ENCODE measurements around the gene BBS2.
"Not testable (repeated sequence)": the region's sequence is repeated elsewhere in the genome, so short reads cannot be mapped to it uniquely, and the experiment has no call there.

The BBS2 gene

GRCh38 chr16:56520251-56520577 is 390 bp upstream of the BBS2 start:
- no peak for DNase-seq

GRCh38 chr16:56518425-56518824 is 1.4 kb downstream of the BBS2 start:
- DNase-seq = no peak

- no peak for DNase-seq
These were observed 2.6 kb downstream of the BBS2 start for GRCh38 chr16:56517206-56517605.

- DNase-seq = peak in 1 of 2 experiments; percentile 1
These were observed 4.2 kb downstream of the BBS2 start for GRCh38 chr16:56515665-56516064.

DNA sequence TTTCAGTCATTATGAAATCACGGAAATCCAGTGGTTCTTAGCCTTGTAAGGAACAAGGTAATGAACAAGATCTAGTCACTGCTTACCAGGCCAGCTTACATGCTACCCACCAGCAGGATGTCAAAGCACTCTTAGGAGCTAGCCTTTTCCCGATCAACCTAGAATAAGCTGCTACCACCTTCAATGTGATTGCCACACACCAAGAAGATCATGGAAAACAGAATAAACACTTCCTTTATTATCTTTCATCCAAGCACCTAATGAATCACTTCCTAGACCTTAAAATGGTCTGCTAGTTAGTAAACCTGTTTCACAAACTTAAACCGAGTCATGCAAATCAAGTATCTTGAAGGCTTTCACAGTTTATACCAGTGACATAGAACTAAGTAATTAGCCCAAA is 5.0 kb downstream of the BBS2 start:
- DNase-seq = no peak

DNA sequence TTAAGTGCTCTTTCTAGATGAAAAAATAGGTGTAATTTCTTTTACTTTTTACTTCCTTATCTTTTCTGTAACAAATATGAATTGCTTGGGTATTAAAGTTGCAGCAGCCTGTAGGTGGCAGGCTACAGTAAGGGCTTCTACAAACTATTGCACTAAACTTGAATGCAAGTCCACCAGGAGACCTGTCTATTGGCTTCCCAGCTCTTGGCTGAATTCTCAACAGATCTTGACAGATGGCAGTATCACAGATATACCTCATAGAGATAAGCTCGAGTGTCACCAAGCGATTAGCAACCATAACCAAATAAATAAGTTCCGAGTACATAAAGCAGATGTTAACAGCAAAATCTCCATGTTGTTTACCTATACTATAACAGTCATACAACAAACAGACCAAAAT is 5.9 kb downstream of the BBS2 start:
- DNase-seq = peak; percentile 34 to 39

DNA sequence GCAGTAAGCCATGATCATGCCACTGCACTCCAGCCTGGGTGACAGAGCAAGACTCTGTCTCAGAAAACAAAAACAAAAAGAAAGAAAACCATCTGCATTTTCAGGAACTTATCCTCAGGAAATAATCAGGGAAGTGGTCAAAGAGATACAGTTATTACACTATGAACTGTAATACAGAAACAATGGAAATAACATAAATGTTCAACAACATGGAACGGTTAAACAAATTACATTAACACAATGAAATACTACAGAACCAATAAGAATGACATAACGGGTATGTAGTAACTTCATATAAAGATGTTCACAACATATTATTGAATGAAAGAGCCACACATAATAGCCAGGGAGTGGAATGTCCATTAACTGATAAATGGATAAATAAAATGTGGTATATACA is 6.7 kb downstream of the BBS2 start:
- DNase-seq = no peak

GRCh38 chr16:56512025-56512424 is 7.8 kb downstream of the BBS2 start:
- DNase-seq = no peak

GRCh38 chr16:56510544-56510943 is 9.3 kb downstream of the BBS2 start:
- no peak for DNase-seq

DNA sequence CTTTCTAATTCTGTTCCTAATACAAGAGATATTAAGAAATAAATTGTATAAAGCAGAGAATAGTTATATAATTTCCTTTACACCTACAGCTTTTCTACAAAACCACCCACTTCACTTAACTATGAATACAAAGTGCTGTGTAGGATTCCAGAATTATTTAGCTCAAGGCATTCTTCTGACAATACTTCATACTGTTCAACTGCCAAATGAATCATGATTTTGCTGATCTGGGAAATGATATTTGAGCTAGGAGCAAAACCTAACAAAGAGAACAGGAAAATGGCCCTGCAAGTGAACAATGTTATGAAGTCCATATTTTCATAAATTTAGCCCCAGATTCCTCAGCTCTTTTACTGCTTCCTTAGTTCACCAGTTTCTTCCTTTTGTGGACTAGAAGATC is 12.9 kb downstream of the BBS2 start:
- no peak for DNase-seq

- DNase-seq = no peak
These were observed 14.6 kb downstream of the BBS2 start for GRCh38 chr16:56505181-56505580.

- no peak for DNase-seq
These were observed 26.0 kb downstream of the BBS2 start for GRCh38 chr16:56493815-56494214.

- no peak for DNase-seq
These were observed 26.7 kb downstream of the BBS2 start for GRCh38 chr16:56493126-56493525.

DNA sequence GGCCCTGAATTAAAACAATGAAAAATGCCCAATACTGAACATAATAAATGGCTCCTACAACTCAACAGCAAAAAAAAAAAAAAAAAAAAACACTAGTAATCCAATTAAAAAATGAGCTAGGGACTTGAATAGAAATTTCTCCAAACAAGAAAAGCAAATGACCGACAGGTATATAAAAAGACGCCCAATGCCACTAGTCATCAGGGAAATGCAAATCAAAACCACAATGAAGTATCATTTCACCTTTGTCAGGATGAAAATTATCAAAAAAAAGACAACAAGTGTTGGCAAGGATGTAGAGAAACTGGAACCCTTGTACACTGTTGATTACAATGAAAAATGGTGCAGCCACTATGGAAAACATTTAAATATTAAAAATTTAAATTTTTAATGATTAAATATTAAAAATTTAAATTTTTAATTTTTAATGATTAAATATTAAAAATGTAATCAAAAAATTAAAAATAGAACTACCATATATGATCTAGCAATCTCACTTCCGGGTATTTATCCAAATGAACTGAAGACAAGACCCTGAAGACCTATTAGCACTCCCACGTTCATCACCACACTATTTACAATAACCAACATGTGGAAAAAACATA is 28.1 kb downstream of the BBS2 start:
- DNase-seq = peak in 1 of 2 experiments; percentile 2

GRCh38 chr16:56488868-56489267 is 31.0 kb downstream of the BBS2 start:
- DNase-seq = not testable (repeated sequence)

- DNase-seq = no peak
These were observed 31.8 kb downstream of the BBS2 start for GRCh38 chr16:56488035-56488434.

DNA sequence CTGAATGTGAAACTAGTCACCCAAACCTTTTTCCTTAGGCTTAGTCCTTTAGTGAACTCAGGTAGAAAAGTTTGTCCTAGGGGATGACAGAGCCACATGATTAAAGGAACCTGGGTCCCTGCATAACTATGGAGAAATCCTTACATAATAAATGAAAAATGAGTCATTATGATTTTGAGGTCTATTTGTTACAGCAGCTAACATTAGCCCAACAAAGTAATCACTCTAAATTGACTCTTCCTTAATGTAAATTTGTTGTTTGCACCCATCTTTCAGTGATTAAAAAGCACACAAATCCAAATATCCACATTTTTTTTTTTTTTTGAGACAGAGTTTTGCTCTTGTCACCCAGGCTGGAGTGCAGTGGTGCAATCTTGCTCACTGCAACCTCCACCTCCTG is 36.4 kb downstream of the BBS2 start:
- no peak for DNase-seq

DNA sequence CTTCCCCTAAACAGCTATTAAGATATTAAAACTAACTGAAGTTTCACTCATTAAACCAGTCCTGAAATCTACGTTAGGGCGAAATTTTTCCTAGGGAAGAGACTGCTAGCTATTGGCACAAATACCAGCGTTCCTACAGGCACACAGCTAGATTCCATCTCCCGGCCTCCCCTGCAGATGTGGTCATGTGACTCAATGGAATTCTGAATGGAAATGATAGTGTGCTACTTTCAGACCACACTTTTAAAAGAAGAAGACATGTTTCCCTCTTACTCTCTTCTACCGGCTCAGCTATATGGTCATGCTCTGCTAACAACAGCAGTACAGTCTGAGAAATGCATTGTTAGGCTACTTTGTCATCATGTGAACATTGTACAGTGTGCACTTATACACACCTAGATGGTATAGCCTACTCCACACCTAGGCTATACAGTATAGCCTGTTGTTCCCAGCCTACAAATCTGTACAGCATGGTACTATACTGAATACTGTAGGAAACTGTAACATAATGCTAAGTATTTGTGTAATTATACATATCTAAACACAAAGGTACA is 37.1 kb downstream of the BBS2 start:
- DNase-seq = no peak

DNA sequence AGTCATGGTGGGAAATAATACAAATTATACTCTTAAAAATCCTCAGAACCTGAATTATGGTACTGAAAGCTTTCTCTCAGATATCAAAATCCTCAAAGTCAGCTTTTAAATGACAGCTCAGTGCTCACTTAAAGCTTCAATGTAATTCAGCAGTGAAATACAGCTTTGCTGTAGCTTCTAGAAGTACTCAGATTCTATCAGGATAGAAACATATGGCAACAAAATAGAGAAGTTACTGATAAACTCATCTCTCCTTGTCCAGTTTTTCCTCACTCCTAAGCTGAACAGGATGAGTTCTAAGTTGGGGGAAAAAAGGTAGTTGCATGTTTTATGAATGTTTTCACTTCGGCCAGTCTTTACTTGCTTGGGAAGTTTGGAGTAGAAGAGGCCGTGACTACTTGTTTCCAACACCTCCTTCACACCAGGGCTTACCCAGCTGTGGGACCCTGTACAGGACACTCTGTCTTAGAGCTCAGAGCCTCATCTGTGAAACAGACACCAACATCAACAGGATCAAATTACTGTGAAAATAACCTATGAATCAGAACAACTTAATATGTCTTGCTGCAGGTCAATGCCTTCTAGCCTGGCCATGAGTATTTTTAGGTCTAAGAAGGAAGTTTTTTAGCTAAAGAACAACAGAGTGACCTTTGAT is 38.2 kb downstream of the BBS2 start:
- DNase-seq = no peak

DNA sequence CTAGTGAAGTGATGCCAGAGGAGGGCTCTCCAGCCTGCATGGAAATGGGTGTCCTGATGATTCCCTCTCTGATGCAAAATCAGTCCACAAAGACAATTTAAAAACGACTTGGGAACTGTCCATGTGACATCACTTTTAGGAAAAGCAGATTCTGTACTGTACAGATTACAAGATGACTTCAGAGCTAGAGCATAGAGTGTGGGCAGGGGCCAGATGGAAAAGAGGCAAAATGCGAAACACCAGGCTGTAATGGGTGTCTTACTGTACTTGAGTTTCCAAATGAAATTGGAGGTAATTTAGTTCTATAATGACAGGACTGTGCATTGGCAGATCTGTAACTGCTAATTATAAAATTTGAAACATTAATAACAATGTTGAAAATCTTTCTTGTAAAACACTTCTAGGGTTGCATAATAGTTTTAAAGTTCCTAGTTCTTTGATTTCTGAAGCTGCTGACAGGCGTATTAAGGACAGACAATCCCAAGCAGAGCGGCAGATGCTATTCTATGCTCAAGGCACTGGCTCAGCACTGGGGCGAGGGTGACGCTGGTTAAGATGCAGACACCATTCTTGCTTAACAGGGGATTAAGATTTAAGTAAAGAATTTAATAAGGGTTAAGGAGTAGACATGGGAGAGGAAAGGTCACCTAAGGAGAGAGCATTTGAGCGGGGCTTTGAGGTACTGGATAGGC is 38.9 kb downstream of the BBS2 start:
- DNase-seq = no peak

DNA sequence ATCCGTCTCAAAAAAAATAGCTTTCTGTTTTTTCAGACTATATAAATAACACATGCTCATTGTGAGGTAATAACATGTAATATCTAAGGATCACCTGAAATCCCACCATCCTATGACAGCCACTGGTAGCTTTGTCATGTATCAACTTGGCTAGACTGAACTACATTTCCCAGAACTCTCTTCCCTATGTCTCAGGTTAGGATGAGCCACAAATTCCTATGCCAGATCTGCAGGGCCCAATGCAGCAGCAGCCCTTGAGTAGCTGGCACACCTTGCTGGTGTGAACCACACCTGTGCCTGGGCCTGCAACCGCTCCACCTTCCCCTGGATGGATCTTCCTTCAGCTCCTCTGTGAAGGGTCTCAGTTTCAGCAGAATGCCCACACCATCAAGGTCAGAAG is 40.4 kb downstream of the BBS2 start:
- DNase-seq = no peak

GRCh38 chr16:56478281-56479049 is 41.4 kb downstream of the BBS2 start:
- DNase-seq = no peak

DNA sequence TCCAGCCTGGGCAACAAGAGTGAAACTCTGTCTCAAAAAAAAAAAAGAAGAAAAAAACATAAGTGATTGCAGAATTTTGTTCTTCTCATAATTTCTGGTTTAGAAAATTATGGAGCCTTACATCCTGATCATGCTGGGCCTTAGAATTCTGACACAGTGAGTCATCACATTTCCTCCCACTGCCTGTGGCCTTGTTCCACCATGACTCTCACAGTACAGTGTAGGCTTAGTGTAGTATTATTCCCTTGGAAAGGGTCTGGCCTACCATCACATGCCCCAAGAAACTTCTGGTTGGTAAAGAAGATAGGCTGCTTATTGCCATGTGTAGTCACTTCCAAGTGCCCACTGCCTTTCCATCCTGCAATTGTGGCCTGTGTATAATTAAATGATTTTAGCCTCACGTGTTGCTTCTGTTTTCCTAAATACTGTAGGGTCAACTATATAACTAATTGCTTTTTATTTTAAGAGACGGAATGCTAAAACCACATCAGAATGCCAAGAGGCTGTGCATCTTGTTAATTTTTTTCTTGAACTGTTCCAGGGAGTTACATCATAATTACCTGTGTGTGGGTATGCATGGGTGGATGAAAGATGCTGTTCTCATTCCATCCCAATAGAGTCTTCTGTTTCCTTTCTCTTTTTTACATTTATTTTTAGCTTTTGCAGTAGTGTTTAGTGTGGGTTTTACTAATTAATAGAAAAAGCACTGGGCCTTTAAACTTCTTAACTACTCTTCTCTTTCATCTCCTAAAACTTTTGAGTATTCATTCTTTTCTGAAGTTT is 42.5 kb downstream of the BBS2 start:
- no peak for DNase-seq

Data from NCI-H526 (cell line).